GM12865 (cell line): ENCODE data around the gene CDK15.

Experiments
- DNase-seq: peaks from one replicate; pipeline ENCODE4 v3.0.0; 2010; ENCODE audit warnings: low read depth
- H3K4me3 ChIP-seq: 2 replicates; pipeline ENCODE4 v1.5.1; 2011; ENCODE audit warnings: mild to moderate bottlenecking, low read depth, low read length, control low read depth
- TF ChIP-seq, protein P1 (sequence below): IDR thresholded peaks from 2 replicates; pipeline ENCODE4 v1.5.1; 2011; ENCODE audit warnings: low read length, control low read depth, low read depth, inconsistent platforms; ENCODE audit not compliant: insufficient read depth; ENCODE audit errors: missing control alignments

Gene CDK15

DNA sequence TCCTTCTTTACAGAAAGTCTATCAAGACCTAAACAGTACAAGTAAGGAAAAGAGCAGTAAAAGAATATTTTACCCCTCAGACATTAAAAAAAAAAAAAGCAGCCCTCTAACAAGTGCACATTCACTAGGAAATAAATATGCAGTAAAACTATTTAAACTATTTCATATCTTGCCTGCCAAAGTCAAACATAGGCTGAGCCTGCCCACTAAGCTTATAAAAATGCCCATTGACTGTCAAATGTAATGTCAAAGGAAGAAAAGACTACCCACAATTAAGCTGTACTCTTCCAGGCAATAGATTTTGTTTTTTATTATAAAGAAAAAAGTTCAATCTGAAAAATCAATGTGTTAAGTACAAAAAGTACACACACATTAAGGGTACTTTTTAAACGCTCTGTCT is 37.4 kb upstream of the CDK15 start:
- TF ChIP-seq, protein P1, sequence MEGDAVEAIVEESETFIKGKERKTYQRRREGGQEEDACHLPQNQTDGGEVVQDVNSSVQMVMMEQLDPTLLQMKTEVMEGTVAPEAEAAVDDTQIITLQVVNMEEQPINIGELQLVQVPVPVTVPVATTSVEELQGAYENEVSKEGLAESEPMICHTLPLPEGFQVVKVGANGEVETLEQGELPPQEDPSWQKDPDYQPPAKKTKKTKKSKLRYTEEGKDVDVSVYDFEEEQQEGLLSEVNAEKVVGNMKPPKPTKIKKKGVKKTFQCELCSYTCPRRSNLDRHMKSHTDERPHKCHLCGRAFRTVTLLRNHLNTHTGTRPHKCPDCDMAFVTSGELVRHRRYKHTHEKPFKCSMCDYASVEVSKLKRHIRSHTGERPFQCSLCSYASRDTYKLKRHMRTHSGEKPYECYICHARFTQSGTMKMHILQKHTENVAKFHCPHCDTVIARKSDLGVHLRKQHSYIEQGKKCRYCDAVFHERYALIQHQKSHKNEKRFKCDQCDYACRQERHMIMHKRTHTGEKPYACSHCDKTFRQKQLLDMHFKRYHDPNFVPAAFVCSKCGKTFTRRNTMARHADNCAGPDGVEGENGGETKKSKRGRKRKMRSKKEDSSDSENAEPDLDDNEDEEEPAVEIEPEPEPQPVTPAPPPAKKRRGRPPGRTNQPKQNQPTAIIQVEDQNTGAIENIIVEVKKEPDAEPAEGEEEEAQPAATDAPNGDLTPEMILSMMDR, result no peak
- no peak for DNase-seq
- no peak overlapping the region for H3K4me3 ChIP-seq

DNA sequence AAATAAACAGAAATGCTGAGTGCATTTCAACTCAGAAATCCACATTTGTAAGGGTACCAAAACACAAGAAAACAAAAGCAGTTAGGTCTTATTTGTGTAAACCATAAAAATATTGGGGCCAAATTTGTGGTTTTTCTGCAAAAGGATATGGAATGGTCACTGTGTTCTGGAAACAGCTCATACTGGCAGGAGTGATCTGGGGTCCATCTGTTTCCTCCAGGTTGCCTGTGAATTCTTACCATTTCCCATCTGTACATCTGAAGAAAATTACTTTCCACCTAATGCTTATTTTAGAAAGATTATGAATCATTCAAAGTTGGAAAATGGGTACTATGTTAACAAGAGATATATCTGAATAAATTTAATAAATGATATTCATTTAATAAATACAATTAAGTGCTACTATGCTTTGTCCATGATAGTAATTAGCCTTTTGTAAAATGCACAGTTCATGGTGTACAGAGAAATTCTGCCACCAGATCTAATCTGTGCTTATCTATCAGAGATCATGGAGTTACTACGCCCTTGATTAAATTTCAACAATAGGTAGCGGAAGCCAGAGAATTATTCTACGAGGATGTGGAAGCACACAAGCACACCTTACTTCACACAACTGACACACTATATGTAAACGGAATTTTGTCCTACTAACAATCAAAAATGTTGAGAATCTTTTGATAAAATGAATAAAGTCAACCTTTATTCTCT is 36.5 kb upstream of the CDK15 start:
- H3K4me3 ChIP-seq, result no peak overlapping the region
- no peak for DNase-seq
- TF ChIP-seq, protein P1, result no peak

DNA sequence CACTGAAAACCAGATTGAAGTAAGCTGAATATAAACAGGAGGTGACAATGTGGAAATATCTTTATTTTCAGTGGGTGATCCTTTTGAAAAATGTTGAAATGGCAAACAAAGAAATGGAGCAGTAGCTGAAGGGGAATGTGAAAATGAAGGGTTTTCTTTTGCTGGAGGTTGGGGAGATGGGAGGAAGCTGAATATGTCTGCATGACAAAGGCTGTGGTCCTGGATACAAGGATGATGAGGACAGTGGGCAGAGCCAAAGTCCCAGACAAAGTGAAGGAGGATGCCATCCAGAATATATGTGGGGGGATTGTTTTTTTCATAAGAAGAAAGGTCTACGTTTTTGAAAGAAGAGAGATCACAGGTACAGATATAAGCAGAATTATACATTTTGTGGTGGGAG is 32.3 kb upstream of the CDK15 start:
- DNase-seq, result no peak
- TF ChIP-seq, protein P1, result no peak
- no peak overlapping the region for H3K4me3 ChIP-seq

DNA sequence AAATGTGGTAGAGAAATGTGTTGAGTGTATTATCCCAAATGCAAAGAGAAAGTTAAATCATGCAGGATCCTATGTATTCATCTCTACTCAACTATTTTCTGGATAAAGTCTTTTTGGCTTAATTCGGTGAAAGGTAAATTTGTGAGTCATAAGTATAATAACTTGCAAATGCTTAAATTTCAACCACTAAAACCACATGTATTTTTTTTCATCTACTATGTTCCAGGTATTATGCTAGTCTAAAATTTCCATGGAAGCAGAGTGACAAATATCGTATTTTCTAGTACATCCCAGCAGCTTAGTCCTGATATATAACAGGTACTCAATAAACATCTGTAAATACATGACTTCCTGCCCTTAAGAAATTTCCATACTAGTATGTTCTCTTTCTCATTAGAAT is 31.8 kb upstream of the CDK15 start:
- TF ChIP-seq, protein P1, result no peak
- H3K4me3 ChIP-seq, result no peak overlapping the region
- no peak for DNase-seq

DNA sequence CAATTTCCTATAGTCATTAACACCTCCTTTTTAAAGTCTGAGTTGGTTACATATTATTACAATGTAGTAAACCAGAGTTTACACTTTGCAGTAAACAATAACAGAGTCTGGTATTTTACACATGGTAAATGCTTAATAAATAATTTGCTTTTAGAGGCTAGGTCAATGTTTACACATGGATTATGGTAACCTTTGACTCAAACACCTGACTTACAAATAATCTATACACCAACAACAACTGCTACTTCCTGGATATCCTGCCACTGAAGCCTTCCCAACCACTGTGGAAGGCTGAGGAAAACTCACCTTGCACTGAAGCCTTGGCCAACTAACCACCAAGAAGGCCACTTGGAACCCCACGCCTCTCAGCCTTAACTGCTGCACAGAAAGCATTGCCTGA is 31.0 kb upstream of the CDK15 start:
- DNase-seq, result no peak
- TF ChIP-seq, protein P1, result no peak
- H3K4me3 ChIP-seq, result no peak overlapping the region

DNA sequence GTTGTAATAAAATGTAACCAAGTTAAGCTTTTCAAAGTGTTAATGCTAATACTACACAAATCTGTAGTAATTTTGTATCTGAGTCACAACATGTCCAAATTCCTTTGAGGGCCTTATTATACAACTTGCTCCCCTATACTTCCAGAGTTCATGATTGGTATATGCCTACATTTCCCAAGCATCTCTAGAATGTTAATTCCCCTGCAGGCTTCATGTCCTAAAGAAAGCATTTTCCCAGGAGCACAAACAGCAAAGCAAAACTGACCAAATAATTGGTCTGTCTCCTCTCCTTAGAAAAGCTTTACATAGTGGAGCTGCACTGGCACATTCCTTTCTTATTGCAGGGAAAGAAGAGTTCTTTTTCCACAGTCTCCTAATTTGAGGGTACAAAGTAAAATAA is 29.3 kb upstream of the CDK15 start:
- no peak overlapping the region for H3K4me3 ChIP-seq
- TF ChIP-seq, protein P1, result no peak
- no peak for DNase-seq

DNA sequence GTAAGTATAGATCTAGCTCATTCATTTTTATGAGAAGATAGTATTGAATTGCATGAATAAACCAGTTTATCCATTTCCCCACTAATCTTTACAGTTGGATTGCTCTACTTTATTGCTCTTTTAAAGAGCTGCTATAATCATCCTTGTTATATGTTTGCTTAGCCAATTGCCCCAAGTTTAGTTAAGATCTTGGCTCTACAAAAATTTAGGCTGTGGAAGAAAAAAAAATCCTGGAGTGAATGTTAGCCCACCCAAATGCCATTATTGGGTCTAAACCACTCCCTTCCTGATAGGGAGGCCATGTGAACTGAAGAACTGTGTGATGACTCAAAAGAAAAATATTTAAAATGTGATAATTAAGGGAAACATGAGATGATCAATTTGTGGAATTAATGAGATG is 28.5 kb upstream of the CDK15 start:
- DNase-seq, result no peak
- TF ChIP-seq, protein P1, result no peak
- no peak overlapping the region for H3K4me3 ChIP-seq
